ENCODE data around the gene ATG7. TPM values are rescaled to one million over a fixed set of nuclear protein-coding genes. Genes with fewer than 3 reads are reported as not detected.

ATG7 gene
- total RNA-seq, 2 experiments from 2014 or later: 31.0 to 33.1 TPM

DNA sequence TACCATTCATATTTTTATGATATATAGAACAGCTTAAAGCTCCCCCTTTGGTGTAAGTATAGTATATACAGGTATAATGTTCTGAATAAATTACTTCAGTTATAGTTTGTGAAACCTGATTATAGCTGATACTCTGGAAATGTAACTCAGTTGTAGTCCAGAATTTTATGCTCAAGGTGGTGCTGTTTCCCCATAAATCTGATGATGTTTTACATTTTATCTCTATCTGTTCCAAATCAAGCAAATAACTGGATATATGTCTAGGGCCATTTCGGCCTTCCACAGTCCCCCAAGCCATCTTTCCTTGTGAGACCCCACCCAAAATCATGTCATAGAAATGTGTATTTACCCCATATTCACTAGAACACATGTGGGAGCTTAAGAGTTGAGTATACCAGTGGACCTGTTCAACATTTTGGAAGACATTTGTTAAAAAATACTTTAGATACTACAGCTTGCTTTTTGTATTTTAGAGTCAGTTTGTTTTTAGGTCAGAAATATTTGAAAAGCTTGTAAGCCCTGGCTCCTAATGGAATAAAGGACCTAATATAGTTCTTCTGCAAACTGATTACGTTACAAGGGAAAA lies 107.1 kb downstream of the ATG7 start:
- Mint-ChIP-seq H3K36me3 (ENCODE audit: low read depth) (peaks cover 5% of the 10 kb centered on the region), H3K27ac (no peak overlapping the region), H3K9me3 (no peaks in the 10 kb centered on the region), H3K4me1 (ENCODE audit: low read depth) (no peaks in the 10 kb centered on the region), H3K4me3 (no peak overlapping the region), H3K27me3 (no peaks in the 10 kb centered on the region)
- intact Hi-C loops (cut with micrococcal nuclease): loop anchor here (5.0 kb wide), 1 partner anchor 273 kb away; no protein-coding TSS in a partner anchor
- CTCF ChIA-PET: interaction anchor here (0.6 to 3.6 kb wide), 27 partner anchors 9 to 462 kb away, joined by 3 to 43 read pairs (median 3); no protein-coding TSS in a partner anchor
- DNase-seq (no peak), ATAC-seq (peak; percentile 34)
- POLR2A ChIA-PET: no interaction called here
- peak; percentile 23 for TF ChIP-seq CTCF (IDR thresholded peaks at IDR 0.05)

DNA sequence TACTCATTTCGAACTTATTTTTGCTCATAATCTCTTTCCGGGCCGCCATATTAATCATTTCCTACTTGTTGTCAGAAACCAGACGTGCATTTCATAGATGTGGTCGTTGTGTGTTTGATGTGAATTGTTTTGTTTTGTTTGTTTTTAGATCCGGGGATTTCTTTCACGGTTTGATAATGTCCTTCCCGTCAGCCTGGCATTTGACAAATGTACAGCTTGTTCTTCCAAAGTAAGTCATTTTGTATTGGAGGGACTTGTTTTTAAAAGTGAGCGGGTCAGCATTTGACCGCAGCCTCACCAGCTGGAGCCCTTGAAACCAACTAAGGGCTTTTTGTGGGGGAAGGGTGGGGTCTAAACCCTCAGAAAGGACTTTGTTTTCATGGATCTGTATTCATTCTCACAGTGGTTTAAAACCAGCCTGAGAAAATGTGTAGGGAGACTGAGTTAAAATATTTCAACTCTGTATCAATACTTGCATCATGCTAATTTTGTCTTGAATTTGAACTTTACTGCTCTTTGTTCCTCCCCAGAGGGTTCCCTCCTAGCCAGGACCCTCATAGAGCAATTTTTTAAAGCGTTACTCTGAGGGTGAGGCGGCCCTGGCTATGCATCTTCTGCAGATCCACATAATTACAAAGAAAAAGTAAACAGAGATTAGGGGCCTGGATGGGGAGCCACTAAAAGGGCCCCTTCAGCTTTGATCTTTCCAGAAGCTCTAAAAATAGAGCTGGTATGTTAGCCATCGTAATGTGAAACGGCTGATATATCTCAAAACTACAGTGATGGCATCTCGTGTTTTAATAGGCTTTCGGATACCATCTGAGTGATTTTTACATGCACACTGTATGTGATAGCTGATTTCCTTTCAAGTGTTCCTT lies 107.9 kb downstream of the ATG7 start:
- no peaks in the 10 kb centered on the region for H3K27me3 Mint-ChIP-seq
- H3K36me3 Mint-ChIP-seq (ENCODE audit: low read depth): peaks cover 5% of the 10 kb centered on the region
- no peaks in the 10 kb centered on the region for H3K4me1 Mint-ChIP-seq (ENCODE audit: low read depth)
- H3K27ac Mint-ChIP-seq: no peak overlapping the region
- H3K4me3 Mint-ChIP-seq: no peak overlapping the region
- no peaks in the 10 kb centered on the region for H3K9me3 Mint-ChIP-seq
- intact Hi-C loops (cut with micrococcal nuclease): loop anchor here (5.0 kb wide), 1 partner anchor 272 kb away; no protein-coding TSS in a partner anchor
- no peak for DNase-seq
- ChIA-PET CTCF (interaction anchor here (0.7 to 3.6 kb wide), 18 partner anchors 10 to 430 kb away, joined by 3 to 43 read pairs (median 3); no protein-coding TSS in a partner anchor), POLR2A (no interaction called here)
- no peak for ATAC-seq
- no peak for TF ChIP-seq CTCF (IDR thresholded peaks at IDR 0.05)

DNA sequence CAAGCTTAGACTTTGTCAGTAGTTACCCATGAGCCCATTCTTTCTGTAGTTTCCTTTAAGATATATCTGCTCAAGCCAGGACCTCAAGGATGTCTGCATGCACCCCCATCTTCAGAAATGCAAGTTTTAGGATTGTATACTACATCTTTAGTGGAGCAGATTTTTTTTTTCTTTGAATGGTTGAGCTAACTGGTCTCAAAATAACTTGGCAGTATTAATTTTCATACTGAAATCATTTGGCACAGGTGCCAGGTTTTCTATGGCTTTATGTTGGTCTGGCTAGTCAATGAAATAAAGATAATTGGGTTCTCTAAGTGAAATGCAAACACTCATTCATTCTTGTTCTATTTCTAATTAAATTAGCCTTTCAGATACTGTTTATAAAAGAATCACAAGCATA lies 108.9 kb downstream of the ATG7 start:
- no peak for ATAC-seq
- no peaks in the 10 kb centered on the region for H3K9me3 Mint-ChIP-seq
- CTCF ChIA-PET: interaction anchor here (0.9 to 3.6 kb wide), 6 partner anchors 10 to 1099 kb away, joined by 3 to 43 read pairs (median 6); no protein-coding TSS in a partner anchor
- no peaks in the 10 kb centered on the region for H3K27me3 Mint-ChIP-seq
- H3K27ac Mint-ChIP-seq: no peak overlapping the region
- H3K4me1 Mint-ChIP-seq (ENCODE audit: low read depth): no peaks in the 10 kb centered on the region
- no peak for DNase-seq
- peaks cover 5% of the 10 kb centered on the region for H3K36me3 Mint-ChIP-seq (ENCODE audit: low read depth)
- H3K4me3 Mint-ChIP-seq: no peak overlapping the region
- POLR2A ChIA-PET: no interaction called here
- TF ChIP-seq CTCF (IDR thresholded peaks at IDR 0.05): no peak
- intact Hi-C loops (cut with micrococcal nuclease): no loop called here

- no peaks in the 10 kb centered on the region for H3K4me1 Mint-ChIP-seq (ENCODE audit: low read depth)
- intact Hi-C loops (cut with micrococcal nuclease): no loop called here
- ATAC-seq: no peak
- no peak overlapping the region for H3K4me3 Mint-ChIP-seq
- ChIA-PET CTCF (interaction anchor here (0.9 to 3.6 kb wide), 5 partner anchors 10 to 1098 kb away, joined by 3 to 43 read pairs (median 3); no protein-coding TSS in a partner anchor), POLR2A (no interaction called here)
- no peaks in the 10 kb centered on the region for H3K9me3 Mint-ChIP-seq
- DNase-seq: no peak
- H3K36me3 Mint-ChIP-seq (ENCODE audit: low read depth): peaks cover 5% of the 10 kb centered on the region
- TF ChIP-seq CTCF (IDR thresholded peaks at IDR 0.05): no peak
- no peaks in the 10 kb centered on the region for H3K27me3 Mint-ChIP-seq
- no peak overlapping the region for H3K27ac Mint-ChIP-seq
Measured at GRCh38 chr3:11381563-11381962, 109.4 kb downstream of the ATG7 start.
